ENCODE results near the gene FUBP3.

The FUBP3 gene

GRCh38 chr9:130658893-130659698, 79.7 kb downstream of the FUBP3 start:
- peaks cover 5% of the 10 kb centered on the region for H3K36me3 Mint-ChIP-seq
- no peak overlapping the region for H3K27ac Mint-ChIP-seq
- H3K4me1 Mint-ChIP-seq = peaks cover 17% of the 10 kb centered on the region
- ATAC-seq = no peak
- peak overlapping the region; percentile 34 for H3K4me3 Mint-ChIP-seq
- no peak for DNase-seq (ENCODE audit: low spot score in 2 of 2)
- H3K9me3 Mint-ChIP-seq = no peaks in the 10 kb centered on the region

- Mint-ChIP-seq H3K4me1 (peaks cover 17% of the 10 kb centered on the region), H3K4me3 (peak overlapping the region; percentile 34), H3K9me3 (no peaks in the 10 kb centered on the region), H3K27ac (no peak overlapping the region), H3K36me3 (peaks cover 5% of the 10 kb centered on the region)
- ATAC-seq (no peak), DNase-seq (ENCODE audit: low spot score in 2 of 2) (no peak)
Measured at GRCh38 chr9:130659699-130660248, 80.4 kb downstream of the FUBP3 start.

- no peaks in the 10 kb centered on the region for H3K9me3 Mint-ChIP-seq
- DNase-seq (ENCODE audit: low spot score in 2 of 2) (no peak), ATAC-seq (no peak)
- peak overlapping the region; percentile 34 for H3K4me3 Mint-ChIP-seq
- peaks cover 19% of the 10 kb centered on the region for H3K4me1 Mint-ChIP-seq
- H3K36me3 Mint-ChIP-seq = peaks cover 5% of the 10 kb centered on the region
- H3K27ac Mint-ChIP-seq = no peak overlapping the region
Measured at GRCh38 chr9:130660326-130660682, 80.9 kb downstream of the FUBP3 start.

- peak overlapping the region; percentile 16 for H3K4me3 Mint-ChIP-seq
- DNase-seq (ENCODE audit: low spot score in 2 of 2) = no peak
- no peaks in the 10 kb centered on the region for H3K9me3 Mint-ChIP-seq
- H3K36me3 Mint-ChIP-seq = peaks cover 5% of the 10 kb centered on the region
- ATAC-seq = no peak
- peaks cover 23% of the 10 kb centered on the region for H3K4me1 Mint-ChIP-seq
- no peak overlapping the region for H3K27ac Mint-ChIP-seq
Measured at GRCh38 chr9:130660683-130661450, 81.5 kb downstream of the FUBP3 start.

- DNase-seq (ENCODE audit: low spot score in 2 of 2) (no peak), ATAC-seq (no peak)
- Mint-ChIP-seq H3K9me3 (no peaks in the 10 kb centered on the region), H3K27ac (no peak overlapping the region), H3K4me1 (peaks cover 23% of the 10 kb centered on the region), H3K36me3 (peaks cover 5% of the 10 kb centered on the region), H3K4me3 (peak overlapping the region; percentile 16)
Measured at GRCh38 chr9:130661451-130662098, 82.2 kb downstream of the FUBP3 start.

GRCh38 chr9:130662099-130662969, 83.0 kb downstream of the FUBP3 start:
- Mint-ChIP-seq H3K4me1 (peaks cover 23% of the 10 kb centered on the region), H3K27ac (peak overlapping the region; percentile 44), H3K4me3 (peak overlapping the region; percentile 50), H3K9me3 (no peaks in the 10 kb centered on the region), H3K36me3 (peaks cover 5% of the 10 kb centered on the region)
- ATAC-seq (no peak), DNase-seq (ENCODE audit: low spot score in 2 of 2) (no peak)

- DNase-seq (ENCODE audit: low spot score in 2 of 2) = no peak
- H3K36me3 Mint-ChIP-seq = peaks cover 5% of the 10 kb centered on the region
- peak overlapping the region; percentile 44 for H3K27ac Mint-ChIP-seq
- ATAC-seq = no peak
- peaks cover 23% of the 10 kb centered on the region for H3K4me1 Mint-ChIP-seq
- H3K9me3 Mint-ChIP-seq = no peaks in the 10 kb centered on the region
- peak overlapping the region; percentile 50 for H3K4me3 Mint-ChIP-seq
Measured at GRCh38 chr9:130662970-130663257, 83.5 kb downstream of the FUBP3 start.

- peak overlapping the region; percentile 44 for H3K27ac Mint-ChIP-seq
- peak overlapping the region; percentile 50 for H3K4me3 Mint-ChIP-seq
- peaks cover 23% of the 10 kb centered on the region for H3K4me1 Mint-ChIP-seq
- ATAC-seq (peak; percentile 55), DNase-seq (ENCODE audit: low spot score in 2 of 2) (no peak)
- peaks cover 3% of the 10 kb centered on the region for H3K36me3 Mint-ChIP-seq
- no peaks in the 10 kb centered on the region for H3K9me3 Mint-ChIP-seq
Measured at GRCh38 chr9:130663258-130663976, 84.0 kb downstream of the FUBP3 start.

- ATAC-seq (no peak), DNase-seq (ENCODE audit: low spot score in 2 of 2) (no peak)
- H3K9me3 Mint-ChIP-seq = no peaks in the 10 kb centered on the region
- no peak overlapping the region for H3K27ac Mint-ChIP-seq
- H3K36me3 Mint-ChIP-seq = no peaks in the 10 kb centered on the region
- H3K4me3 Mint-ChIP-seq = peak overlapping the region; percentile 50
- peaks cover 23% of the 10 kb centered on the region for H3K4me1 Mint-ChIP-seq
Measured at GRCh38 chr9:130663977-130664250, 84.5 kb downstream of the FUBP3 start.

GRCh38 chr9:130664251-130665028, 85.1 kb downstream of the FUBP3 start, which contains the start of gene PRDM12:
TSS of gene PRDM12 (plus strand) at chr9:130664594. CDS start at chr9:130664654, 60 bp downstream.
- Mint-ChIP-seq H3K4me1 (peaks cover 23% of the 10 kb centered on the region), H3K9me3 (no peaks in the 10 kb centered on the region), H3K36me3 (no peaks in the 10 kb centered on the region), H3K27ac (no peak within 1 kb of the TSS), H3K4me3 (peak within 1 kb of the TSS; percentile 50)
- no peak for DNase-seq (ENCODE audit: low spot score in 2 of 2)
- ATAC-seq = no peak

- no peak overlapping the region for H3K27ac Mint-ChIP-seq
- no peaks in the 10 kb centered on the region for H3K36me3 Mint-ChIP-seq
- peak overlapping the region; percentile 11 for H3K4me3 Mint-ChIP-seq
- H3K9me3 Mint-ChIP-seq = no peaks in the 10 kb centered on the region
- no peak for DNase-seq (ENCODE audit: low spot score in 2 of 2)
- peaks cover 23% of the 10 kb centered on the region for H3K4me1 Mint-ChIP-seq
- no peak for ATAC-seq
Measured at GRCh38 chr9:130665029-130665430, 85.7 kb downstream of the FUBP3 start.

GRCh38 chr9:130665431-130666392, 86.3 kb downstream of the FUBP3 start:
- H3K36me3 Mint-ChIP-seq = no peaks in the 10 kb centered on the region
- no peak overlapping the region for H3K27ac Mint-ChIP-seq
- ATAC-seq (no peak), DNase-seq (ENCODE audit: low spot score in 2 of 2) (no peak)
- peak overlapping the region; percentile 11 for H3K4me3 Mint-ChIP-seq
- peaks cover 23% of the 10 kb centered on the region for H3K4me1 Mint-ChIP-seq
- no peaks in the 10 kb centered on the region for H3K9me3 Mint-ChIP-seq

All from stimulated activated effector memory CD8-positive, alpha-beta T cell treated with anti-CD3 and anti-CD28 coated beads, Interleukin-12 subunit alpha, Interleukin-12 subunit beta, amount 100 ng/mL, for 72 hours (primary cell).